Mucosa of rectum (tissue), 2 donors: Measurements from ENCODE around the gene HTT.

Source experiments
- H3K27ac ChIP-seq, 2 donors: one replicate each; pipeline ENCODE4 v1.7.0; 2013; ENCODE audit warnings: inconsistent platforms in 2 of 2, low read depth in 2 of 2, low read length in 2 of 2
- H3K27me3 ChIP-seq, 2 donors: one replicate each; pipeline ENCODE4 v1.7.0; 2013; ENCODE audit warnings: low read length in 2 of 2; ENCODE audit not compliant: control insufficient read depth in 2 of 2, insufficient read depth in 2 of 2
- H3K36me3 ChIP-seq, 2 donors: one replicate each; pipeline ENCODE4 v1.7.0; 2013; ENCODE audit warnings: low read length in 2 of 2; ENCODE audit not compliant: control insufficient read depth in 2 of 2, insufficient read depth in 2 of 2
- H3K4me1 ChIP-seq, 2 donors: one replicate each; pipeline ENCODE4 v1.7.0; 2013; ENCODE audit warnings: low read length in 2 of 2, mild to moderate bottlenecking in 1 of 2; ENCODE audit not compliant: control insufficient read depth in 2 of 2, insufficient read depth in 2 of 2
- H3K4me3 ChIP-seq, 2 donors: one replicate each; pipeline ENCODE4 v1.7.0; 2013; ENCODE audit warnings: low read length in 2 of 2
- H3K9ac ChIP-seq, 2 donors: one replicate each; pipeline ENCODE4 v1.7.0; 2013; ENCODE audit warnings: low read length in 2 of 2, low read depth in 1 of 2, mild to moderate bottlenecking in 1 of 2
- H3K9me3 ChIP-seq, 2 donors: one replicate each; pipeline ENCODE4 v1.7.0; 2013; ENCODE audit warnings: low read length in 2 of 2; ENCODE audit not compliant: control insufficient read depth in 2 of 2
- donor health status: healthy.
- donor health status: Normal muscosa, but diverticular disease.

Gene HTT

DNA sequence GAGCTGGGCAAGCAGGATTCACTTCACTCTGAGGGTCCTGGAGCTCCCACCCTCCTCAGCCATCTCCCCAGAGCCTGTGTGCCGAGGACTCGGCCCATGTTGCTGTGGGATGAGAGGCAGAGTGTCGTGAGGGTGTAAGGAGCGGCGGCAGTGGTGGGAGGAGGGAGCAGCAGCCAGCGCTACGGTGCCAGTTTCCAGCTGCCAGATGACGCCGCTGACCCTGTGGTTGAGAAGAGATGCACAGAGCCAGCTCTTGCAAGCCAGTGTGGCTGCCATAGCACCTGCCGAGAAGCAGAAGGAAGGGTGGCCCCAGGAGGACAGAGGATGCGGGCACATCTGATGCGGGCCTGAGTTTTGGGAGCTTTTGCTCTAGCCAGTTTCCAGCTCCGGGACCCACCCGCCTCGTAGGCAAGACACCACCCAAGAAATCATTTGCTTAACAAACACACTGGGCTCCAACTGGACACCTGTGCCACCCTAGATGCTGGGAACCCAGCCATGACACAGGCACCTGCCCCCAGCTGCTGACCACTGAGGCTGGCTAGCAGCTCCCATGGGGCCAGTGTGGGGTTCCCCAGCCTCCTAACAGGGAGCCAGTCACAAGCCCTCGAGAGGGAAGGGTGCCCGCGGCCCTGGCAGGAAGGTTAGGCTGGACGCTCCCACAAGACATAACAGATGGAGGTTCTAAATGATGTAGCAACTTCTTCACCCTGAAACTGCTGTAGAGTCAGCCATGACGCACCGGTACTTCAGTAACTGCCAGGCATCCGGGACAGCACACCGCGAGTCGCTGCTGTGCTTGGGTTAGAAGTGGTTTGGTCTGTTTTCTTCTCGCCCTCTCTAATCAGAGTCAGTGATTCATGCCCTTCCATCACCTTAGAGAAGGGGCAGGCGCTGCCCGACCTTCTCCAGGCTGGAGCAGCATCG lies 183.3 kb downstream of the HTT start:
- Histone ChIP-seq H3K27ac (no peak overlapping the region), H3K4me1 (no peaks in the 10 kb centered on the region), H3K4me3 (no peak overlapping the region), H3K27me3 (no peaks in the 10 kb centered on the region), H3K36me3 (no peaks in the 10 kb centered on the region), H3K9me3 (no peaks in the 10 kb centered on the region), H3K9ac (no peak overlapping the region)

GRCh38 chr4:3261411-3262207 lies 187.1 kb downstream of the HTT start:
- Histone ChIP-seq H3K9ac (no peak overlapping the region), H3K4me3 (no peak overlapping the region), H3K36me3 (no peaks in the 10 kb centered on the region), H3K27ac (no peak overlapping the region), H3K9me3 (no peaks in the 10 kb centered on the region), H3K27me3 (no peaks in the 10 kb centered on the region), H3K4me1 (no peaks in the 10 kb centered on the region)

- Histone ChIP-seq H3K36me3 (no peaks in the 10 kb centered on the region), H3K4me1 (no peaks in the 10 kb centered on the region), H3K4me3 (no peak overlapping the region), H3K9me3 (no peaks in the 10 kb centered on the region), H3K27ac (no peak overlapping the region), H3K9ac (no peak overlapping the region), H3K27me3 (no peaks in the 10 kb centered on the region)
Observed at GRCh38 chr4:3262208-3263052, 187.9 kb downstream of the HTT start.

GRCh38 chr4:3263053-3263875 lies 188.8 kb downstream of the HTT start:
- no peaks in the 10 kb centered on the region for H3K27me3 ChIP-seq
- H3K27ac ChIP-seq: no peak overlapping the region
- no peak overlapping the region for H3K4me3 ChIP-seq
- H3K36me3 ChIP-seq: no peaks in the 10 kb centered on the region
- H3K9ac ChIP-seq: no peak overlapping the region
- no peaks in the 10 kb centered on the region for H3K4me1 ChIP-seq
- no peaks in the 10 kb centered on the region for H3K9me3 ChIP-seq

- Histone ChIP-seq H3K4me1 (no peaks in the 10 kb centered on the region), H3K9me3 (no peaks in the 10 kb centered on the region), H3K9ac (no peak overlapping the region), H3K4me3 (no peak overlapping the region), H3K27ac (no peak overlapping the region), H3K36me3 (no peaks in the 10 kb centered on the region), H3K27me3 (no peaks in the 10 kb centered on the region)
Observed at GRCh38 chr4:3263876-3264193, 189.4 kb downstream of the HTT start.

- H3K9me3 ChIP-seq: no peaks in the 10 kb centered on the region
- no peak overlapping the region for H3K4me3 ChIP-seq
- no peak overlapping the region for H3K9ac ChIP-seq
- H3K27ac ChIP-seq: no peak overlapping the region
- no peaks in the 10 kb centered on the region for H3K27me3 ChIP-seq
- H3K4me1 ChIP-seq: no peaks in the 10 kb centered on the region
- H3K36me3 ChIP-seq: no peaks in the 10 kb centered on the region
Observed at GRCh38 chr4:3266076-3266475, 191.6 kb downstream of the HTT start.

- Histone ChIP-seq H3K27ac (no peak overlapping the region), H3K9ac (no peak overlapping the region), H3K4me3 (no peak overlapping the region), H3K4me1 (no peaks in the 10 kb centered on the region), H3K9me3 (no peaks in the 10 kb centered on the region), H3K27me3 (no peaks in the 10 kb centered on the region), H3K36me3 (no peaks in the 10 kb centered on the region)
Observed at GRCh38 chr4:3267576-3268394, 193.3 kb downstream of the HTT start.

GRCh38 chr4:3268395-3269104 lies 194.1 kb downstream of the HTT start:
- Histone ChIP-seq H3K4me3 (no peak overlapping the region), H3K27ac (no peak overlapping the region), H3K27me3 (no peaks in the 10 kb centered on the region), H3K9me3 (no peaks in the 10 kb centered on the region), H3K9ac (no peak overlapping the region), H3K36me3 (no peaks in the 10 kb centered on the region), H3K4me1 (no peaks in the 10 kb centered on the region)
